GM13977 (cell line): ENCODE measurements around the gene KRT85.

Experiments used
- DNase-seq: peaks from one replicate; pipeline ENCODE4 v3.0.0; 2012; ENCODE audit warnings: low spot score
- CTCF ChIP-seq: IDR thresholded peaks from 2 replicates; pipeline ENCODE4 v1.5.1; 2012; ENCODE audit warnings: mild to moderate bottlenecking, control low read depth; ENCODE audit not compliant: insufficient read depth; ENCODE audit errors: extremely low read depth, missing control alignments
- in situ Hi-C: fragments of 300-500 bp; cut with MboI; formaldehyde crosslinking; loops from one replicate; pipeline ENCODE4 v1.12.0; 2022; ENCODE audit warnings: low sequenced_read_pairs, low pct_unique_long_range_greater_than_20kb, mixed read lengths, inconsistent platforms; ENCODE audit not compliant: unreplicated experiment

KRT85 gene

GRCh38 chr12:52341066-52341580 lies 26.2 kb downstream of the KRT85 start:
- no peak for TF ChIP-seq CTCF
- in situ Hi-C loops = no loop called here
- DNase-seq = no peak

- no peak for DNase-seq
- in situ Hi-C loops = no loop called here
- TF ChIP-seq CTCF = no peak
Measured at GRCh38 chr12:52338241-52338960, 28.9 kb downstream of the KRT85 start.

DNA sequence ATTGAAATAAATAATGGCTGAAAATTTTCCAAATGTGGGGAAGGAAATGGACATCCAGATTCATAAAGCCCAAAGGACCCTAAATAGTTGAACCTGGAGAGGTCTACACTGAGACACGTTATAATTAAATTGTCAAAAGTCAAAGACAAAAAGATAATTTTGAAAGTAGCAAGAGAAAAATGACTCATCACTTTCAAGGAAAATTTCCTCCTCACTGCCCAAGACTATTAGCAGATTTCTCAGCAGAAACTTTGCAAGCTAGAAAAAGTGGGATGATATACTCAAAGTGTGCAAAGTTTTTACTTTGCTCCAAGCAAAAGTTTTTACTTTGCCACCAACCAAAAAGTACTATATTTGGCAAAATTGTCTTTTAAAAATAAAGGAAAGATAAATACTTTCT lies 30.2 kb downstream of the KRT85 start:
- no peak for TF ChIP-seq CTCF
- in situ Hi-C loops = no loop called here
- no peak for DNase-seq

DNA sequence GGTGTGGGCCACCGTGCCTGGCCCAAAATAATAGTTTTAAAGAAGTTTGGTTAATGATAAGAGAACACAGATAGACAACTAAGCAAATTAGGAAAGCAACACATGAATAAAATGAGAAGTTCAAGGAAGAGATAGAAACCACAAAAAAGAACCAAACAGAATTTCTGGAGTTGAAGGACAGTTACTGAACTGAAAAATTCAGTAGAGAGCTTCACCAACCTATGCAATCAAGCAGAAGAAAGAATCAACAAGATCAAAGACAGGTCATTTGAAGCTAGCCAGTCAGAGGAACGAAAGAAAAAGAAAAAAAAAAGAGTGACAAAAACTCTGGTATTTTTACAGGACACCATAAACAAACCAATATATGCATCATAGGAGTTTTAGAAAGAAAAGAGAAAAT lies 30.6 kb downstream of the KRT85 start:
- no peak for TF ChIP-seq CTCF
- in situ Hi-C loops = no loop called here
- DNase-seq = no peak

- TF ChIP-seq CTCF = no peak
- DNase-seq = no peak
Measured at GRCh38 chr12:52335598-52336262, 31.6 kb downstream of the KRT85 start.

DNA sequence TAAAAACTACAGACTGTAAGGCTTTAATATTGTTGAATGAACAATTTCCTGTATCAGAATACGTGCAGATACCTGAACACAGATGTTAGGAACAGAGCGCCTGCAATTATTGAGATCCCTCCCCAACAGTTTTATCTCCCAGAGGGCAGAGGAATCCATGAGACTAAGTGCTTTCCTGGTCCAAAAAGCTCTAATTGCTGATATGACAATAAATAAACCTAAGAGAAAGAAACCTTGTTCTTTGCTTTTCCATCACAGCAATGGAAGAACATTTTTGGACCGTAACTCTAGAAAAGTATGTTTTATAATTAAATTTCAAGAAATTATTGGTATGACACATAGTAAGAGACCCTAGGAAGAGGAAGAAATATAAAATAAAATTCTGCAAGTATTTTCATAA lies 33.1 kb downstream of the KRT85 start:
- in situ Hi-C loops = no loop called here
- TF ChIP-seq CTCF = no peak
- no peak for DNase-seq

More at GRCh38 chr12:52335598-52336262, 31.6 kb downstream of the KRT85 start:
- in situ Hi-C loops = no loop called here
